Right lobe of liver (tissue), 6 donors: ENCODE results near the gene LPO. TPM values are rescaled to one million over a fixed set of nuclear protein-coding genes. Genes with fewer than 3 reads are reported as not detected.

Experiments used
- ATAC-seq, 4 donors: fragments of 200-7000 bp; cut with Tn5 transposase; one replicate each; pipeline ENCODE4 v1.9.1; 2020; ENCODE audit warnings: mild to moderate bottlenecking in 4 of 4, moderate library complexity in 4 of 4
- DNase-seq, 3 donors: peaks; one replicate each; pipeline ENCODE4 v3.0.0-alpha.2; 2020
- H3K27ac ChIP-seq, 3 donors: fragments of 200-600 bp; one replicate each; pipeline ENCODE4 v1.8.0; 2022
- H3K27me3 ChIP-seq, 2 donors: fragments of 200-600 bp; one replicate each; pipeline ENCODE4 v1.8.0; 2022
- H3K36me3 ChIP-seq, 4 donors: fragments of 200-600 bp; sonication (generic) in 1 of 4; one replicate each; pipeline versions ENCODE4 v1.5.1 to v1.8.0; 2017 to 2022; ENCODE audit warnings: control low read depth in 1 of 4
- H3K4me1 ChIP-seq, 4 donors: fragments of 200-600 bp; sonication (generic) in 1 of 4; one replicate each; pipeline versions ENCODE4 v1.5.1 to v1.8.0; 2017 to 2022; ENCODE audit warnings: control low read depth in 1 of 4
- H3K4me3 ChIP-seq, 3 donors: fragments of 200-600 bp; one replicate each; pipeline ENCODE4 v1.8.0; 2022
- H3K9me3 ChIP-seq, 4 donors: fragments of 200-600 bp; sonication (generic) in 1 of 4; one replicate each; pipeline versions ENCODE4 v1.5.1 to v1.8.0; 2017 to 2022; ENCODE audit warnings: control low read depth in 1 of 4
- POLR2A ChIP-seq: fragments of 450-650 bp; IDR thresholded peaks from one replicate; pipeline ENCODE4 v1.6.1; 2017; ENCODE audit warnings: antibody characterized with exemption, mild to moderate bottlenecking
- WGBS: methylation state at CpG from one replicate; pipeline ENCODE4 v1.1.6; 2018; ENCODE audit warnings: low coverage, low lambda C conversion rate; ENCODE audit not compliant: insufficient coverage; ENCODE audit errors: missing lambda C conversion rate; 5-methylcytosine and 5-hydroxymethylcytosine counted together
- intact Hi-C, 2 donors: fragments of 100-400 bp; cut with DNase I; formaldehyde crosslinking; loops; one replicate each; pipeline versions ENCODE4 v1.11.2 to v1.14.1; 2022
- total RNA-seq, 6 experiments: library from RNA; depleted of rRNA in 2 of 6; stranded (reverse); fragments of >200 nt in 2 of 6; fragmentation: NEBNext Ultra II Directional in 3 of 6; extraction: Animal tissue kit (Norgen Biotek cat#: 25700) in 3 of 6; gene quantifications; one replicate each; pipeline versions ENCODE4 v1.1.0 to v1.2.4, GENCODE V29; 2016 to 2023
- TF ChIP-seq, protein P1 (sequence below), 4 donors: fragments of 200-600 bp in 3 of 4; fragments of 450-650 bp in 1 of 4; IDR thresholded peaks; one replicate each; pipeline versions ENCODE4 v1.5.1 to v1.8.0; 2016 to 2022; ENCODE audit warnings: antibody characterized with exemption in 4 of 4, mild to moderate bottlenecking in 2 of 4
- donor health status: DM: no; HTN: yes; CAD: no.
- donor health status: DM: no; HTN: no; CAD: no.
- donor health status: DM: no; HTN: no; CAD: no.
- donor health status: DM: no; HTN: yes; CAD: no.
- donor health status: DM: no; HTN: yes; CAD: no.

Gene LPO
- total RNA-seq, 6 experiments from 2014 or later, result not detected

DNA sequence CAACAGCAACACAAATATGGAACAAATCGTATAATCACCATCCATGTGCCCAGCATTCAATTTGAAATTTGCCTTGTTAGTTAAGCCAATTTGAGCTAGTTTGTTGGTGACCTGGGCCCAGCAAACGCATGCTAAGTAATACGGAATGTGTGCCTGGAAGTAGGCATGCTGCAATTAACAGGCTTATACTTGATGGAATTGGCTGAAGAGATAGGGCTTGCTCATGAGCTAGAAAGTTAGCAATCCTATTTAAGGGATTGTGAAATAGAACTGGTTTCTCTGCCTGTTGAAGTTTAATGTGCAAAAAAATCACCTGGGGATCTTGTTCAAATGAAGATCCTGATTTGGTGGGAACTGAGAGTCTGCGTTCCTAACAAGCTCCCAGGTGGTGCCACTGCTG lies 8.5 kb upstream of the LPO start:
- Histone ChIP-seq H3K36me3 (no peaks in the 10 kb centered on the region), H3K4me3 (no peak overlapping the region), H3K9me3 (no peaks in the 10 kb centered on the region), H3K4me1 (no peaks in the 10 kb centered on the region), H3K27ac (no peak overlapping the region), H3K27me3 (no peaks in the 10 kb centered on the region)
- no peak for ATAC-seq
- TF ChIP-seq POLR2A, result no peak
- TF ChIP-seq, protein P1, sequence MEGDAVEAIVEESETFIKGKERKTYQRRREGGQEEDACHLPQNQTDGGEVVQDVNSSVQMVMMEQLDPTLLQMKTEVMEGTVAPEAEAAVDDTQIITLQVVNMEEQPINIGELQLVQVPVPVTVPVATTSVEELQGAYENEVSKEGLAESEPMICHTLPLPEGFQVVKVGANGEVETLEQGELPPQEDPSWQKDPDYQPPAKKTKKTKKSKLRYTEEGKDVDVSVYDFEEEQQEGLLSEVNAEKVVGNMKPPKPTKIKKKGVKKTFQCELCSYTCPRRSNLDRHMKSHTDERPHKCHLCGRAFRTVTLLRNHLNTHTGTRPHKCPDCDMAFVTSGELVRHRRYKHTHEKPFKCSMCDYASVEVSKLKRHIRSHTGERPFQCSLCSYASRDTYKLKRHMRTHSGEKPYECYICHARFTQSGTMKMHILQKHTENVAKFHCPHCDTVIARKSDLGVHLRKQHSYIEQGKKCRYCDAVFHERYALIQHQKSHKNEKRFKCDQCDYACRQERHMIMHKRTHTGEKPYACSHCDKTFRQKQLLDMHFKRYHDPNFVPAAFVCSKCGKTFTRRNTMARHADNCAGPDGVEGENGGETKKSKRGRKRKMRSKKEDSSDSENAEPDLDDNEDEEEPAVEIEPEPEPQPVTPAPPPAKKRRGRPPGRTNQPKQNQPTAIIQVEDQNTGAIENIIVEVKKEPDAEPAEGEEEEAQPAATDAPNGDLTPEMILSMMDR (IDR thresholded peaks at IDR 0.05), result no peak
- intact Hi-C loops, result no loop called here
- WGBS, result 90% methylated on average over 4 of the region's 4 CpGs
- no peak for DNase-seq

DNA sequence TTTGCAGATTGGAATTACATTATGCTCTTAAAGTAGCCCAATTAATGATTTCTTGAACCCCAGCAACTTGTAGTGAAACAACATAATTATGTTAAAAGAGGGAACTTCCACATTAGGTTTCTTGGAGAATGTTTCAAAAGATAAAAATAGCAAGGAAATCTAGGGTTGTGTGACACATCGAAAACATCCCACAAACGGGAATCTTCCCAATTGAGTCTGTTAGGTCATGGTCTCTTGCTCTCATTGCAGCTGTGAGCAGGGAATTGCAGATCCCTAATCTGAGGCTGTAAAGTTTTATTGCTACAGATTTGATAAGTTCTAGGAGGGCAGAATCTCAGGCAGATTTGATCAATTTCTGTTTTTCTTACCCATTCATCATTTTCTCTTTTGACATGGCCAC lies 6.7 kb upstream of the LPO start:
- no peak overlapping the region for H3K4me3 ChIP-seq
- no peaks in the 10 kb centered on the region for H3K9me3 ChIP-seq
- no peaks in the 10 kb centered on the region for H3K4me1 ChIP-seq
- intact Hi-C loops, result no loop called here
- TF ChIP-seq, protein P1 (IDR thresholded peaks at IDR 0.05), result no peak
- no peak for TF ChIP-seq POLR2A
- H3K27me3 ChIP-seq, result no peaks in the 10 kb centered on the region
- H3K27ac ChIP-seq, result no peak overlapping the region
- WGBS, result 36% methylated on average over 2 of the region's 2 CpGs
- H3K36me3 ChIP-seq, result no peaks in the 10 kb centered on the region
- no peak for ATAC-seq
- DNase-seq, result no peak

DNA sequence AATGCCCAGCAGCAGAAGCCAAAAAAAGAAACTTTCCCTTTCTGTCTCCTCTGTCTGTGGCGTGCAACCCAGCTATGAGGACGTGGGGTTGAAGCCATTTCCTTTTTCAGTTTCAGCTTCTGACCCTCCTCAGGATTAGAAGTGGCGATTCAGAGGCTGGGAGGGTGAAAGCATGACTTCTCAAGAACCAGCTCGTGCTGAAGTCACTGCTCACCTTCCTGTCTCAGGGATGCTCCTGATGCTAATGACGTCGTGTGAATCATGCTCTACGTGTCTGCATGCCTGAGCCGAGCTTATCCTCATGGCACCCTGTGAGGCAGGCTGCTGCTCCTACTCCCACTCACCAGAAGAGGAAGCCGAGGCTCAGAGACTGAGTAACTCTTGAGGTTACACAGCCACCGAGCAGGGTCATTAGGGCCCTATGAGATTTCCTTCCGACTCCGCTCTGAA lies 5.7 kb upstream of the LPO start:
- H3K9me3 ChIP-seq, result no peaks in the 10 kb centered on the region
- no peaks in the 10 kb centered on the region for H3K27me3 ChIP-seq
- TF ChIP-seq, protein P1 (IDR thresholded peaks at IDR 0.05), result no peak
- no peak for TF ChIP-seq POLR2A
- no peak overlapping the region for H3K27ac ChIP-seq
- no peak overlapping the region for H3K4me3 ChIP-seq
- H3K4me1 ChIP-seq, result no peaks in the 10 kb centered on the region
- DNase-seq, result peak in 1 of 3 donors; percentile 27
- ATAC-seq, result peak; percentile 47 to 82 (median 69)
- H3K36me3 ChIP-seq, result no peaks in the 10 kb centered on the region
- 52% methylated on average over 12 of the region's 12 CpGs for WGBS
- intact Hi-C loops, result no loop called here

DNA sequence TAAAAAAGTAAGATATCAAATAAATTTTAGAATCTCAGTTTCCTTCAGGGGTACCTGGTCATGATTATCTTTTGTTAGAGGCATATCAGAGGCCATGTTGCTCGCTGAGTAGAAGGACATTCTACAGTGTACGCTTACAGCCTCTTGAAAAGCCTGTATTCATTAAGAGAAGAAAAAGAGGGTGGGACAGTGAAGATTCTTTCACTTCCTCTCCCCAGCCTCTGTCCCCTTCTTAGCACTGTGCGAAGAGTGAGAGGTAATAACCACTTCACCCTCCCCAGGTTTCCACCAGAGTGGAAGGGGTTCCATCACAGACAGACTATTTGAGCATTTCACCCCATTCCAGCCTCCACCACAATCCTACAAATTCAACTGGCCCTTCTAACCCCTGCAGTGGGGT lies 4.8 kb upstream of the LPO start:
- no peaks in the 10 kb centered on the region for H3K9me3 ChIP-seq
- DNase-seq (no peak), ATAC-seq (peak; percentile 24 to 69 (median 54))
- no peaks in the 10 kb centered on the region for H3K27me3 ChIP-seq
- no peak overlapping the region for H3K4me3 ChIP-seq
- intact Hi-C loops, result no loop called here
- H3K36me3 ChIP-seq, result no peaks in the 10 kb centered on the region
- WGBS, result 66% methylated on average over 2 of the region's 3 CpGs
- TF ChIP-seq, protein P1 (IDR thresholded peaks at IDR 0.05), result no peak
- TF ChIP-seq POLR2A, result no peak
- H3K4me1 ChIP-seq, result no peaks in the 10 kb centered on the region
- H3K27ac ChIP-seq, result no peak overlapping the region

DNA sequence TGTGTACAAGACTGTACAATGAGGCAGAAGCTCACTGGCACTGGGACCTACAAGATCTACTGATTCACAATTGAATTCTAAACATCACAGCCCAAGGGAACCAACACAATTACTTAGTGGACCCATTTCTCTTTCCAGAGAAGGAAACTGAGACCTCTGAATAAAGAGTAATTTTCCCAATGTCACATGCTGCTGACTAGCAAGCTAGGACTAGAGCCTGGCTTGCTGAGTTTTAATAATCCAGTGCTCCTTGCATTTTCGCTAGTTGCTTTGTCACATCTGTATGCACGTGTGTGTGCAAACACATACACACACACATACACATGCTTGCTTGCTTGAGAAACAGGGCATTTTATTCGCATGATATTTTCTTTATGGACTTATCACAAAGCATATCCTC lies 3.9 kb upstream of the LPO start:
- Histone ChIP-seq H3K9me3 (no peaks in the 10 kb centered on the region), H3K27me3 (no peaks in the 10 kb centered on the region), H3K4me3 (no peak overlapping the region), H3K4me1 (no peaks in the 10 kb centered on the region), H3K27ac (no peak overlapping the region), H3K36me3 (no peaks in the 10 kb centered on the region)
- intact Hi-C loops, result no loop called here
- WGBS, result 77% methylated on average over 3 of the region's 3 CpGs
- TF ChIP-seq, protein P1 (IDR thresholded peaks at IDR 0.05), result no peak
- DNase-seq (no peak), ATAC-seq (no peak)
